A549 treated with RU486 at 1 μM for 4 hours (cell line): ENCODE results near the gene NPIPA1. TPM values are rescaled to one million over a fixed set of nuclear protein-coding genes. Genes with fewer than 3 reads are reported as not detected.

Experiments
- total RNA-seq: library from RNA; stranded (reverse); fragments of 200-300 nt; extraction: Qiagen RNA extraction; gene quantifications from 5 replicates; pipeline ENCODE4 v1.2.3, GENCODE V29; 2022; ENCODE audit warnings: low read depth

Gene NPIPA1
- 34.4 to 48.9 TPM (median 45.0 TPM) in 5 replicates for total RNA-seq

GRCh38 chr16:14937143-14937542, at the start of gene NPIPA1:
TSS of gene NPIPA1 (plus strand) at chr16:14937443. CDS start at chr16:14937443, 0 bp downstream.

GRCh38 chr16:14974656-14975417, 37.6 kb downstream of the NPIPA1 start, which contains the start of gene PDXDC1:
TSS of gene PDXDC1 (plus strand) at chr16:14975026. CDS start at chr16:14975200, 174 bp downstream.

Other genes with a start within 250 kb of the NPIPA1 start
- 0.21 to 0.31 TPM in 2 of 5 replicates, not detected in the others for gene PLA2G10, start 243.1 kb upstream of the NPIPA1 start, total RNA-seq
- 0.91 to 2.0 TPM (median 1.4 TPM) in 5 replicates for gene NPIPA3, start 234.0 kb upstream of the NPIPA1 start, total RNA-seq
- 0.97 to 2.0 TPM (median 1.4 TPM) in 5 replicates for gene NPIPA2, start 194.9 kb upstream of the NPIPA1 start, total RNA-seq
- gene NOMO1, start 103.7 kb upstream of the NPIPA1 start, total RNA-seq: 92.4 to 107 TPM (median 95.0 TPM) in 5 replicates
- 62.8 to 67.5 TPM (median 64.6 TPM) in 5 replicates for gene PDXDC1, start 37.6 kb downstream of the NPIPA1 start, total RNA-seq
- 43.1 to 45.9 TPM (median 43.9 TPM) in 5 replicates for gene NTAN1, start 118.6 kb downstream of the NPIPA1 start, total RNA-seq
- 30.1 to 48.5 TPM (median 42.9 TPM) in 5 replicates for gene RRN3, start 156.8 kb downstream of the NPIPA1 start, total RNA-seq